GM23338 (cell line): ENCODE measurements around the gene MPRIP. TPM values are rescaled to one million over a fixed set of nuclear protein-coding genes. Genes with fewer than 3 reads are reported as not detected.

Experiments
- ATAC-seq: fragments of 200-7000 bp; cut with Tn5 transposase; 3 replicates; pipeline ENCODE4 v1.9.1; 2020
- DNase-seq: peaks from one replicate; pipeline ENCODE4 v3.0.0-alpha.2; 2015; ENCODE audit warnings: low spot score
- H2AFZ ChIP-seq: fragments of 200-600 bp; sonication (generic); 2 replicates; pipeline ENCODE4 v1.8.0; 2016; ENCODE audit warnings: antibody characterized with exemption, mild to moderate bottlenecking, moderate library complexity
- H3F3A ChIP-seq: fragments of 200-600 bp; sonication (generic); replicated peaks from 2 replicates; pipeline ENCODE4 v1.8.0; 2017; ENCODE audit warnings: antibody characterized with exemption, mixed run types, low read depth
- H3K27ac ChIP-seq: fragments of 200-600 bp; sonication (generic); 2 replicates; pipeline ENCODE4 v1.6.1; 2016; ENCODE audit warnings: low read depth
- H3K27me3 ChIP-seq: fragments of 200-600 bp; sonication (generic); 2 replicates; pipeline ENCODE4 v1.8.0; 2016; ENCODE audit warnings: mild to moderate bottlenecking, mixed run types, moderate library complexity; ENCODE audit not compliant: insufficient read depth
- H3K36me3 ChIP-seq: fragments of 200-600 bp; sonication (generic); 2 replicates; pipeline ENCODE4 v1.8.0; 2016; ENCODE audit warnings: mild to moderate bottlenecking; ENCODE audit not compliant: insufficient read depth
- H3K4me1 ChIP-seq: fragments of 200-600 bp; sonication (generic); 2 replicates; pipeline ENCODE4 v1.8.0; 2016; ENCODE audit warnings: mild to moderate bottlenecking, moderate library complexity; ENCODE audit not compliant: insufficient read depth
- H3K4me2 ChIP-seq: fragments of 200-600 bp; sonication (generic); 2 replicates; pipeline ENCODE4 v1.7.1; 2017; ENCODE audit warnings: mixed run types
- H3K4me3 ChIP-seq: fragments of 200-600 bp; sonication (generic); 2 replicates; pipeline ENCODE4 v1.6.1; 2016; ENCODE audit warnings: mixed run types
- H3K79me2 ChIP-seq: fragments of 200-600 bp; sonication (generic); replicated peaks from 2 replicates; pipeline ENCODE4 v1.8.0; 2017; ENCODE audit warnings: mild to moderate bottlenecking; ENCODE audit not compliant: insufficient read depth
- H3K9me2 ChIP-seq: fragments of 200-600 bp; sonication (generic); 2 replicates; pipeline ENCODE4 v1.8.0; 2017; ENCODE audit not compliant: insufficient read depth
- H4K20me1 ChIP-seq: fragments of 200-600 bp; sonication (generic); replicated peaks from 2 replicates; pipeline ENCODE4 v1.8.0; 2017; ENCODE audit warnings: mild to moderate bottlenecking; ENCODE audit not compliant: insufficient read depth
- H3K27ac Mint-ChIP-seq: 2 replicates; pipeline ENCODE4 v1.8.0; 2020; ENCODE audit warnings: inconsistent platforms, mild to moderate bottlenecking, moderate library complexity, mixed read lengths
- H3K27me3 Mint-ChIP-seq: 3 replicates; pipeline ENCODE4 v1.8.0; 2022; ENCODE audit warnings: low read depth, mild to moderate bottlenecking, moderate library complexity, mixed read lengths, inconsistent platforms; ENCODE audit not compliant: insufficient read depth, poor library complexity
- H3K36me3 Mint-ChIP-seq: 3 replicates; pipeline ENCODE4 v1.8.0; 2021; ENCODE audit warnings: low read depth, mild to moderate bottlenecking, inconsistent platforms, moderate library complexity, mixed read lengths
- H3K4me1 Mint-ChIP-seq: 3 replicates; pipeline ENCODE4 v1.8.0; 2020; ENCODE audit warnings: mild to moderate bottlenecking, inconsistent platforms, mixed read lengths
- H3K4me3 Mint-ChIP-seq: 3 replicates; pipeline ENCODE4 v1.8.0; 2021; ENCODE audit warnings: moderate library complexity, mild to moderate bottlenecking, inconsistent platforms, mixed read lengths
- H3K9me3 Mint-ChIP-seq: 3 replicates; pipeline ENCODE4 v1.8.0; 2020; ENCODE audit warnings: moderate library complexity, mild to moderate bottlenecking, inconsistent platforms, mixed read lengths
- CREB1 ChIP-seq: fragments of 250-450 bp; sonication (Bioruptor Pico); IDR thresholded peaks from 2 replicates; pipeline ENCODE4 v1.5.0; 2020; ENCODE audit warnings: low read depth, mild to moderate bottlenecking, moderate library complexity
- EZH2 ChIP-seq: fragments of 200-600 bp; sonication (generic); IDR thresholded peaks from one replicate; pipeline ENCODE4 v1.8.0; 2017; ENCODE audit warnings: antibody characterized with exemption, mild to moderate bottlenecking, low read depth; ENCODE audit not compliant: unreplicated experiment
- EZH2phosphoT487 ChIP-seq: fragments of 200-600 bp; sonication (generic); IDR thresholded peaks from one replicate; pipeline ENCODE4 v1.8.1; 2018; ENCODE audit warnings: antibody characterized with exemption; ENCODE audit not compliant: unreplicated experiment
- JUNB ChIP-seq: IDR thresholded peaks from one replicate; pipeline ENCODE4 v1.6.1; 2016; ENCODE audit warnings: antibody characterized with exemption; ENCODE audit not compliant: unreplicated experiment
- NANOG ChIP-seq: IDR thresholded peaks from 2 replicates; pipeline ENCODE4 v1.6.1; 2016; ENCODE audit warnings: antibody characterized with exemption, borderline replicate concordance
- POLR2AphosphoS5 ChIP-seq: IDR thresholded peaks from 2 replicates; pipeline ENCODE4 v1.6.1; 2016; ENCODE audit warnings: antibody characterized with exemption, low read depth
- STAT1 ChIP-seq: IDR thresholded peaks from one replicate; pipeline ENCODE4 v1.6.1; 2016; ENCODE audit warnings: antibody characterized with exemption; ENCODE audit not compliant: unreplicated experiment
- ZNF114 ChIP-seq: fragments of 250-450 bp; sonication (Bioruptor Pico); IDR thresholded peaks from 2 replicates; pipeline ENCODE4 v1.5.0; 2020; ENCODE audit warnings: mild to moderate bottlenecking, moderate library complexity
- ZNF331 ChIP-seq: fragments of 250-450 bp; sonication (Bioruptor Pico); IDR thresholded peaks from 2 replicates; pipeline ENCODE4 v1.5.0; 2020; ENCODE audit warnings: low read depth, mild to moderate bottlenecking, moderate library complexity
- polyA plus RNA-seq: library from polyadenylated mRNA; unstranded; fragments of >200 nt; fragmentation: Nextera tagmentation; extraction: Ambion mirVana; gene quantifications from 2 replicates; pipeline ENCODE4 v1.2.1, GENCODE V29; 2016
- total RNA-seq: library from RNA; depleted of rRNA; stranded (reverse); fragments of >200 nt; shearing (Covaris generic); gene quantifications from 2 replicates; pipeline ENCODE4 v1.2.3, GENCODE V29; 2014
- TF ChIP-seq, protein P1 (sequence below): IDR thresholded peaks from 2 replicates; pipeline ENCODE4 v1.6.1; 2016; ENCODE audit warnings: antibody characterized with exemption
- TF ChIP-seq, protein P2 (sequence below), 2 experiments: fragments of 200-600 bp in 1 of 2; sonication (generic) in 1 of 2; conservative IDR thresholded peaks; 2 replicates each; pipeline versions ENCODE4 v1.5.1 to v1.6.1; 2016 to 2017; ENCODE audit warnings: antibody characterized with exemption in 2 of 2, low read depth in 2 of 2, mild to moderate bottlenecking in 2 of 2, moderate library complexity in 1 of 2
- TF ChIP-seq, protein P3 (sequence below): IDR thresholded peaks from one replicate; pipeline ENCODE4 v1.6.1; 2018; ENCODE audit warnings: antibody characterized with exemption; ENCODE audit not compliant: unreplicated experiment
- TF ChIP-seq, protein P4 (sequence below): fragments of 250-450 bp; sonication (Bioruptor Pico); IDR thresholded peaks from 2 replicates; pipeline ENCODE4 v1.5.0; 2020; ENCODE audit warnings: mild to moderate bottlenecking, moderate library complexity

Gene MPRIP
- total and polyA plus RNA-seq, 2 experiments from 2014 or later, result 39.3 to 113 TPM

DNA sequence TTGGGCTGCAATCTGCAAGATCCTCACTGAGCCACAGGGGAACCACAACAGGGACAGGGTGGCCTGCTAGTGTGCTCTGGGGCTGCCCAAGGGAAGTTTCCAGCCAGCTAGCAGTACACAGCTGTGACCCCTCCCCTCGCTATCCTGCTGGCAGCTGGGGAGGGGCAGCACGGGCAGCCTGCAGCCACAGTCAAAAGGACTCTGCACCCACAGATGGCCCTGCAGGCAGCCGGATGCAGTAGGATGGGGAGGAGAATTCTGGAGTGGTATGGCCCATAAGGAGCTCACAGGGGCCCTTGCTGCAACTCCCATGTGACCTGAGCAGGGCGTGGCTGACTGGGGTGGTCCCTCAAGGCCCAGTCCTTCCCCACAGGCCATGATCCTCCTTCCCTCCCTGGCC lies 89.6 kb downstream of the MPRIP start:
- H3K4me3 Mint-ChIP-seq, result no peak overlapping the region
- H3K27ac ChIP-seq, result no peak overlapping the region
- H3K4me2 ChIP-seq, result no peak overlapping the region
- no peaks in the 10 kb centered on the region; the same call in 1 of the 2 replicates for H4K20me1 ChIP-seq
- H3K9me3 Mint-ChIP-seq, result no peaks in the 10 kb centered on the region
- ATAC-seq, result peak; percentile 13; the same call in 2 of the 3 replicates
- no peak overlapping the region for H2AFZ ChIP-seq
- H3K27me3 ChIP-seq, result no peaks in the 10 kb centered on the region
- peaks cover 11% of the 10 kb centered on the region for H3K4me1 Mint-ChIP-seq
- no peaks in the 10 kb centered on the region for H3K36me3 ChIP-seq
- peaks cover under 1% of the 10 kb centered on the region for H3K27me3 Mint-ChIP-seq
- no peaks in the 10 kb centered on the region for H3F3A ChIP-seq
- H3K4me1 ChIP-seq, result no peaks in the 10 kb centered on the region
- DNase-seq, result no peak
- no peak for TF ChIP-seq CREB1
- no peak for TF ChIP-seq EZH2
- TF ChIP-seq ZNF331 (CRISPR knock-in tag), result no peak
- TF ChIP-seq, protein P1, sequence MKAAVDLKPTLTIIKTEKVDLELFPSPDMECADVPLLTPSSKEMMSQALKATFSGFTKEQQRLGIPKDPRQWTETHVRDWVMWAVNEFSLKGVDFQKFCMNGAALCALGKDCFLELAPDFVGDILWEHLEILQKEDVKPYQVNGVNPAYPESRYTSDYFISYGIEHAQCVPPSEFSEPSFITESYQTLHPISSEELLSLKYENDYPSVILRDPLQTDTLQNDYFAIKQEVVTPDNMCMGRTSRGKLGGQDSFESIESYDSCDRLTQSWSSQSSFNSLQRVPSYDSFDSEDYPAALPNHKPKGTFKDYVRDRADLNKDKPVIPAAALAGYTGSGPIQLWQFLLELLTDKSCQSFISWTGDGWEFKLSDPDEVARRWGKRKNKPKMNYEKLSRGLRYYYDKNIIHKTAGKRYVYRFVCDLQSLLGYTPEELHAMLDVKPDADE, result no peak
- TF ChIP-seq POLR2AphosphoS5, result no peak
- TF ChIP-seq ZNF114, result no peak
- no peak for TF ChIP-seq JUNB
- TF ChIP-seq STAT1, result no peak
- TF ChIP-seq, protein P2, sequence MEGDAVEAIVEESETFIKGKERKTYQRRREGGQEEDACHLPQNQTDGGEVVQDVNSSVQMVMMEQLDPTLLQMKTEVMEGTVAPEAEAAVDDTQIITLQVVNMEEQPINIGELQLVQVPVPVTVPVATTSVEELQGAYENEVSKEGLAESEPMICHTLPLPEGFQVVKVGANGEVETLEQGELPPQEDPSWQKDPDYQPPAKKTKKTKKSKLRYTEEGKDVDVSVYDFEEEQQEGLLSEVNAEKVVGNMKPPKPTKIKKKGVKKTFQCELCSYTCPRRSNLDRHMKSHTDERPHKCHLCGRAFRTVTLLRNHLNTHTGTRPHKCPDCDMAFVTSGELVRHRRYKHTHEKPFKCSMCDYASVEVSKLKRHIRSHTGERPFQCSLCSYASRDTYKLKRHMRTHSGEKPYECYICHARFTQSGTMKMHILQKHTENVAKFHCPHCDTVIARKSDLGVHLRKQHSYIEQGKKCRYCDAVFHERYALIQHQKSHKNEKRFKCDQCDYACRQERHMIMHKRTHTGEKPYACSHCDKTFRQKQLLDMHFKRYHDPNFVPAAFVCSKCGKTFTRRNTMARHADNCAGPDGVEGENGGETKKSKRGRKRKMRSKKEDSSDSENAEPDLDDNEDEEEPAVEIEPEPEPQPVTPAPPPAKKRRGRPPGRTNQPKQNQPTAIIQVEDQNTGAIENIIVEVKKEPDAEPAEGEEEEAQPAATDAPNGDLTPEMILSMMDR (conservative IDR thresholded peaks at IDR 0.05; ENCODE audit: low read depth in 2 of 2), result no peak
- TF ChIP-seq, protein P3, sequence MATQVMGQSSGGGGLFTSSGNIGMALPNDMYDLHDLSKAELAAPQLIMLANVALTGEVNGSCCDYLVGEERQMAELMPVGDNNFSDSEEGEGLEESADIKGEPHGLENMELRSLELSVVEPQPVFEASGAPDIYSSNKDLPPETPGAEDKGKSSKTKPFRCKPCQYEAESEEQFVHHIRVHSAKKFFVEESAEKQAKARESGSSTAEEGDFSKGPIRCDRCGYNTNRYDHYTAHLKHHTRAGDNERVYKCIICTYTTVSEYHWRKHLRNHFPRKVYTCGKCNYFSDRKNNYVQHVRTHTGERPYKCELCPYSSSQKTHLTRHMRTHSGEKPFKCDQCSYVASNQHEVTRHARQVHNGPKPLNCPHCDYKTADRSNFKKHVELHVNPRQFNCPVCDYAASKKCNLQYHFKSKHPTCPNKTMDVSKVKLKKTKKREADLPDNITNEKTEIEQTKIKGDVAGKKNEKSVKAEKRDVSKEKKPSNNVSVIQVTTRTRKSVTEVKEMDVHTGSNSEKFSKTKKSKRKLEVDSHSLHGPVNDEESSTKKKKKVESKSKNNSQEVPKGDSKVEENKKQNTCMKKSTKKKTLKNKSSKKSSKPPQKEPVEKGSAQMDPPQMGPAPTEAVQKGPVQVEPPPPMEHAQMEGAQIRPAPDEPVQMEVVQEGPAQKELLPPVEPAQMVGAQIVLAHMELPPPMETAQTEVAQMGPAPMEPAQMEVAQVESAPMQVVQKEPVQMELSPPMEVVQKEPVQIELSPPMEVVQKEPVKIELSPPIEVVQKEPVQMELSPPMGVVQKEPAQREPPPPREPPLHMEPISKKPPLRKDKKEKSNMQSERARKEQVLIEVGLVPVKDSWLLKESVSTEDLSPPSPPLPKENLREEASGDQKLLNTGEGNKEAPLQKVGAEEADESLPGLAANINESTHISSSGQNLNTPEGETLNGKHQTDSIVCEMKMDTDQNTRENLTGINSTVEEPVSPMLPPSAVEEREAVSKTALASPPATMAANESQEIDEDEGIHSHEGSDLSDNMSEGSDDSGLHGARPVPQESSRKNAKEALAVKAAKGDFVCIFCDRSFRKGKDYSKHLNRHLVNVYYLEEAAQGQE, result no peak
- no peak for TF ChIP-seq NANOG
- TF ChIP-seq, protein P4, sequence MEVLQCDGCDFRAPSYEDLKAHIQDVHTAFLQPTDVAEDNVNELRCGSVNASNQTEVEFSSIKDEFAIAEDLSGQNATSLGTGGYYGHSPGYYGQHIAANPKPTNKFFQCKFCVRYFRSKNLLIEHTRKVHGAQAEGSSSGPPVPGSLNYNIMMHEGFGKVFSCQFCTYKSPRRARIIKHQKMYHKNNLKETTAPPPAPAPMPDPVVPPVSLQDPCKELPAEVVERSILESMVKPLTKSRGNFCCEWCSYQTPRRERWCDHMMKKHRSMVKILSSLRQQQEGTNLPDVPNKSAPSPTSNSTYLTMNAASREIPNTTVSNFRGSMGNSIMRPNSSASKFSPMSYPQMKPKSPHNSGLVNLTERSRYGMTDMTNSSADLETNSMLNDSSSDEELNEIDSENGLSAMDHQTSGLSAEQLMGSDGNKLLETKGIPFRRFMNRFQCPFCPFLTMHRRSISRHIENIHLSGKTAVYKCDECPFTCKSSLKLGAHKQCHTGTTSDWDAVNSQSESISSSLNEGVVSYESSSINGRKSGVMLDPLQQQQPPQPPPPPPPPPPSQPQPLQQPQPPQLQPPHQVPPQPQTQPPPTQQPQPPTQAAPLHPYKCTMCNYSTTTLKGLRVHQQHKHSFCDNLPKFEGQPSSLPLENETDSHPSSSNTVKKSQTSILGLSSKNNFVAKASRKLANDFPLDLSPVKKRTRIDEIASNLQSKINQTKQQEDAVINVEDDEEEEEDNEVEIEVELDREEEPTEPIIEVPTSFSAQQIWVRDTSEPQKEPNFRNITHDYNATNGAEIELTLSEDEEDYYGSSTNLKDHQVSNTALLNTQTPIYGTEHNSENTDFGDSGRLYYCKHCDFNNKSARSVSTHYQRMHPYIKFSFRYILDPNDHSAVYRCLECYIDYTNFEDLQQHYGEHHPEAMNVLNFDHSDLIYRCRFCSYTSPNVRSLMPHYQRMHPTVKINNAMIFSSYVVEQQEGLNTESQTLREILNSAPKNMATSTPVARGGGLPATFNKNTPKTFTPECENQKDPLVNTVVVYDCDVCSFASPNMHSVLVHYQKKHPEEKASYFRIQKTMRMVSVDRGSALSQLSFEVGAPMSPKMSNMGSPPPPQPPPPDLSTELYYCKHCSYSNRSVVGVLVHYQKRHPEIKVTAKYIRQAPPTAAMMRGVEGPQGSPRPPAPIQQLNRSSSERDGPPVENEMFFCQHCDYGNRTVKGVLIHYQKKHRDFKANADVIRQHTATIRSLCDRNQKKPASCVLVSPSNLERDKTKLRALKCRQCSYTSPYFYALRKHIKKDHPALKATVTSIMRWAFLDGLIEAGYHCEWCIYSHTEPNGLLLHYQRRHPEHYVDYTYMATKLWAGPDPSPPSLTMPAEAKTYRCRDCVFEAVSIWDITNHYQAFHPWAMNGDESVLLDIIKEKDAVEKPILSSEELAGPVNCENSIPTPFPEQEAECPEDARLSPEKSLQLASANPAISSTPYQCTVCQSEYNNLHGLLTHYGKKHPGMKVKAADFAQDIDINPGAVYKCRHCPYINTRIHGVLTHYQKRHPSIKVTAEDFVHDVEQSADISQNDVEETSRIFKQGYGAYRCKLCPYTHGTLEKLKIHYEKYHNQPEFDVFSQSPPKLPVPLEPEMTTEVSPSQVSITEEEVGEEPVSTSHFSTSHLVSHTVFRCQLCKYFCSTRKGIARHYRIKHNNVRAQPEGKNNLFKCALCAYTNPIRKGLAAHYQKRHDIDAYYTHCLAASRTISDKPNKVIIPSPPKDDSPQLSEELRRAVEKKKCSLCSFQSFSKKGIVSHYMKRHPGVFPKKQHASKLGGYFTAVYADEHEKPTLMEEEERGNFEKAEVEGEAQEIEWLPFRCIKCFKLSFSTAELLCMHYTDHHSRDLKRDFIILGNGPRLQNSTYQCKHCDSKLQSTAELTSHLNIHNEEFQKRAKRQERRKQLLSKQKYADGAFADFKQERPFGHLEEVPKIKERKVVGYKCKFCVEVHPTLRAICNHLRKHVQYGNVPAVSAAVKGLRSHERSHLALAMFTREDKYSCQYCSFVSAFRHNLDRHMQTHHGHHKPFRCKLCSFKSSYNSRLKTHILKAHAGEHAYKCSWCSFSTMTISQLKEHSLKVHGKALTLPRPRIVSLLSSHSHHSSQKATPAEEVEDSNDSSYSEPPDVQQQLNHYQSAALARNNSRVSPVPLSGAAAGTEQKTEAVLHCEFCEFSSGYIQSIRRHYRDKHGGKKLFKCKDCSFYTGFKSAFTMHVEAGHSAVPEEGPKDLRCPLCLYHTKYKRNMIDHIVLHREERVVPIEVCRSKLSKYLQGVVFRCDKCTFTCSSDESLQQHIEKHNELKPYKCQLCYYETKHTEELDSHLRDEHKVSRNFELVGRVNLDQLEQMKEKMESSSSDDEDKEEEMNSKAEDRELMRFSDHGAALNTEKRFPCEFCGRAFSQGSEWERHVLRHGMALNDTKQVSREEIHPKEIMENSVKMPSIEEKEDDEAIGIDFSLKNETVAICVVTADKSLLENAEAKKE, result no peak
- TF ChIP-seq EZH2phosphoT487, result no peak
- peaks cover 5% of the 10 kb centered on the region; the same call in 2 of the 3 replicates for H3K36me3 Mint-ChIP-seq
- no peaks in the 10 kb centered on the region for H3K9me2 ChIP-seq
- H3K79me2 ChIP-seq, result no peaks in the 10 kb centered on the region
- no peak overlapping the region for H3K4me3 ChIP-seq
- no peak overlapping the region for H3K27ac Mint-ChIP-seq
